HG02870 (cell line): ENCODE measurements around the gene MTM1.

Experiments used
- ATAC-seq: cut with Tn5 transposase; IDR thresholded peaks from one replicate; pipeline ENCODE4 v1.9.1; 2021; ENCODE audit warnings: mild to moderate bottlenecking, moderate library complexity; ENCODE audit not compliant: unreplicated experiment

The MTM1 gene

GRCh38 chrX:150651906-150652305 is 83.5 kb downstream of the MTM1 start:
- no peak for ATAC-seq

- no peak for ATAC-seq
These were observed 87.4 kb downstream of the MTM1 start for GRCh38 chrX:150655788-150656187.

GRCh38 chrX:150663073-150663472 is 94.7 kb downstream of the MTM1 start:
- no peak for ATAC-seq

- no peak for ATAC-seq
These were observed 95.9 kb downstream of the MTM1 start for GRCh38 chrX:150664290-150664689.

- ATAC-seq: no peak
These were observed 107.8 kb downstream of the MTM1 start for GRCh38 chrX:150676221-150676620.

- no peak for ATAC-seq
These were observed 112.6 kb downstream of the MTM1 start for GRCh38 chrX:150680974-150681373.

- ATAC-seq: no peak
These were observed 114.7 kb downstream of the MTM1 start for GRCh38 chrX:150683112-150683511.

GRCh38 chrX:150683536-150684146 is 115.2 kb downstream of the MTM1 start:
- no peak for ATAC-seq

- ATAC-seq: no peak
These were observed 120.6 kb downstream of the MTM1 start for GRCh38 chrX:150688911-150689451.

- no peak for ATAC-seq
These were observed 121.7 kb downstream of the MTM1 start for GRCh38 chrX:150690126-150690525.

- ATAC-seq: no peak
These were observed 123.9 kb downstream of the MTM1 start for GRCh38 chrX:150692296-150692695.

- peak; percentile 29 for ATAC-seq
These were observed 124.7 kb downstream of the MTM1 start, which contains the start of gene MTMR1 for GRCh38 chrX:150692831-150693724. MTMR1 (plus strand) TSS chrX:150693396; CDS start chrX:150693531, 135 bp downstream.

- ATAC-seq: peak; percentile 58
These were observed 125.5 kb downstream of the MTM1 start for GRCh38 chrX:150693725-150694574.

- peak; percentile 28 for ATAC-seq
These were observed 126.5 kb downstream of the MTM1 start for GRCh38 chrX:150694738-150695410.

- no peak for ATAC-seq
These were observed 127.9 kb downstream of the MTM1 start for GRCh38 chrX:150696331-150696730.

GRCh38 chrX:150696866-150697265 is 128.4 kb downstream of the MTM1 start:
- ATAC-seq: no peak

- ATAC-seq: no peak
These were observed 129.2 kb downstream of the MTM1 start for GRCh38 chrX:150697641-150698040.

GRCh38 chrX:150698981-150699380 is 130.6 kb downstream of the MTM1 start:
- no peak for ATAC-seq

- no peak for ATAC-seq
These were observed 131.7 kb downstream of the MTM1 start for GRCh38 chrX:150700107-150700506.

GRCh38 chrX:150701377-150701776 is 133.0 kb downstream of the MTM1 start:
- no peak for ATAC-seq
